CD4-positive, alpha-beta T cell (primary cell): ENCODE measurements around the gene KRTAP9-6. TPM values are rescaled to one million over a fixed set of nuclear protein-coding genes. Genes with fewer than 3 reads are reported as not detected.

Experiments
- ATAC-seq: fragments of 200-7000 bp; cut with Tn5 transposase; one replicate; pipeline ENCODE4 v1.10.0; 2022; ENCODE audit warnings: mild to moderate bottlenecking; ENCODE audit not compliant: poor library complexity
- CTCF ChIA-PET: fragments of 350-600 bp; sonication (Branson Sonifier 250); formaldehyde crosslinking; loops from one replicate; lab custom pipeline; 2021; ENCODE audit warnings: antibody characterized with exemption, inconsistent platforms; lab: Charles Lee
- POLR2A ChIA-PET: fragments of 350-600 bp; sonication (Branson Sonifier 250); formaldehyde crosslinking; loops from one replicate; lab custom pipeline; 2021; ENCODE audit warnings: antibody characterized with exemption, inconsistent platforms; lab: Charles Lee
- DNase-seq, 14 experiments: peaks; one replicate each; pipeline ENCODE4 v3.0.0-alpha.2; 2013 to 2020; ENCODE audit warnings: mixed read lengths in 2 of 14
- H3K27ac ChIP-seq, 2 donors: one replicate each; pipeline versions ENCODE4 v1.5.1 to v1.7.0; 2013; ENCODE audit warnings: low read length in 2 of 2, low read depth in 1 of 2, mild to moderate bottlenecking in 1 of 2
- H3K27me3 ChIP-seq, 2 experiments: 1 replicate in 1 of 2; 2 replicates in 1 of 2; pipeline versions ENCODE4 v1.6.1 to v1.7.0; 2013; ENCODE audit warnings: low read length in 2 of 2, control low read depth in 1 of 2, mild to moderate bottlenecking in 1 of 2, moderate library complexity in 1 of 2; ENCODE audit not compliant: insufficient read depth in 2 of 2, control insufficient read depth in 1 of 2
- H3K36me3 ChIP-seq: one replicate; pipeline ENCODE4 v1.6.1; 2013; ENCODE audit warnings: low read length, control low read depth; ENCODE audit not compliant: insufficient read depth
- H3K4me1 ChIP-seq: one replicate; pipeline ENCODE4 v1.6.1; 2013; ENCODE audit warnings: low read length, control low read depth; ENCODE audit not compliant: insufficient read depth
- H3K4me3 ChIP-seq: one replicate; pipeline ENCODE4 v1.5.1; 2013; ENCODE audit warnings: mild to moderate bottlenecking, low read length, moderate library complexity
- H3K9me3 ChIP-seq, 2 experiments: 1 replicate in 1 of 2; 2 replicates in 1 of 2; pipeline versions ENCODE4 v1.6.1 to v1.7.0; 2013; ENCODE audit warnings: low read length in 2 of 2, mild to moderate bottlenecking in 2 of 2, control low read depth in 1 of 2, moderate library complexity in 1 of 2; ENCODE audit not compliant: control insufficient read depth in 1 of 2, insufficient read depth in 1 of 2
- H3K27ac Mint-ChIP-seq: one replicate; pipeline ENCODE4 v1.8.0; 2020; ENCODE audit warnings: mixed read lengths
- H3K27me3 Mint-ChIP-seq: one replicate; pipeline ENCODE4 v1.8.0; 2021; ENCODE audit warnings: mixed read lengths
- H3K36me3 Mint-ChIP-seq: one replicate; pipeline ENCODE4 v1.8.0; 2021; ENCODE audit warnings: low read depth, mixed read lengths
- H3K4me1 Mint-ChIP-seq: one replicate; pipeline ENCODE4 v1.8.0; 2021; ENCODE audit warnings: low read depth, mixed read lengths
- H3K4me3 Mint-ChIP-seq: one replicate; pipeline ENCODE4 v1.8.0; 2020; ENCODE audit warnings: mild to moderate bottlenecking, mixed read lengths
- H3K9me3 Mint-ChIP-seq: one replicate; pipeline ENCODE4 v1.8.0; 2020; ENCODE audit warnings: mixed read lengths
- CTCF ChIP-seq: fragments of 200-600 bp; IDR thresholded peaks from one replicate; pipeline ENCODE4 v1.8.0; 2022; ENCODE audit warnings: antibody characterized with exemption, mild to moderate bottlenecking
- intact Hi-C, 2 experiments: fragments of 100-400 bp; cut with DNase I in 1 of 2; cut with micrococcal nuclease in 1 of 2; formaldehyde crosslinking; loops; one replicate each; pipeline versions ENCODE4 v1.15.1 to v1.9.0; 2023 to 2025; cut with DNase I, micrococcal nuclease
- total RNA-seq, 174 experiments: library from RNA in 2 of 174; stranded (reverse) in 2 of 174; gene quantifications; one replicate each; pipeline ENCODE4 v1.2.3 and lab custom pipeline; 2021 to 2026

The KRTAP9-6 gene
- total RNA-seq, 2 experiments from 2014 or later, result not detected

- Histone ChIP-seq H3K27ac (no peak overlapping the region), H3K27me3 (no peaks in the 10 kb centered on the region), H3K36me3 (no peaks in the 10 kb centered on the region), H3K9me3 (no peaks in the 10 kb centered on the region), H3K4me1 (no peaks in the 10 kb centered on the region), H3K4me3 (no peak overlapping the region)
- H3K27ac Mint-ChIP-seq, result no peak overlapping the region
- intact Hi-C loops, result no loop called here
- no peak for TF ChIP-seq CTCF
- peaks cover 24% of the 10 kb centered on the region for H3K27me3 Mint-ChIP-seq
- H3K36me3 Mint-ChIP-seq, result no peaks in the 10 kb centered on the region
- DNase-seq (no peak), ATAC-seq (no peak)
- no peaks in the 10 kb centered on the region for H3K9me3 Mint-ChIP-seq
- H3K4me1 Mint-ChIP-seq, result peaks cover 14% of the 10 kb centered on the region
- ChIA-PET POLR2A (no interaction called here), CTCF (interaction anchor here (0.9 kb wide), 1 partner anchor 30 kb away, joined by 3 read pairs; no protein-coding TSS in a partner anchor)
- no peak overlapping the region for H3K4me3 Mint-ChIP-seq
These were observed 8.9 kb upstream of the KRTAP9-6 start for GRCh38 chr17:41256291-41256685.

GRCh38 chr17:41258406-41258805, 6.8 kb upstream of the KRTAP9-6 start:
- peaks cover 15% of the 10 kb centered on the region for H3K27me3 Mint-ChIP-seq
- no peaks in the 10 kb centered on the region for H3K9me3 Mint-ChIP-seq
- Histone ChIP-seq H3K36me3 (no peaks in the 10 kb centered on the region), H3K9me3 (no peaks in the 10 kb centered on the region), H3K27me3 (no peaks in the 10 kb centered on the region), H3K27ac (no peak overlapping the region), H3K4me1 (no peaks in the 10 kb centered on the region), H3K4me3 (no peak overlapping the region)
- intact Hi-C loops, result no loop called here
- no peak for ATAC-seq
- H3K4me3 Mint-ChIP-seq, result no peak overlapping the region
- CTCF ChIA-PET, result no interaction called here
- no peak overlapping the region for H3K27ac Mint-ChIP-seq
- no peaks in the 10 kb centered on the region for H3K36me3 Mint-ChIP-seq
- TF ChIP-seq CTCF, result no peak
- H3K4me1 Mint-ChIP-seq, result peaks cover 28% of the 10 kb centered on the region
- no peak for DNase-seq
- POLR2A ChIA-PET, result no interaction called here

GRCh38 chr17:41263212-41263611, 2.0 kb upstream of the KRTAP9-6 start:
- Histone ChIP-seq H3K27ac (no peak overlapping the region), H3K4me1 (no peaks in the 10 kb centered on the region), H3K9me3 (no peaks in the 10 kb centered on the region), H3K36me3 (no peaks in the 10 kb centered on the region), H3K27me3 (no peaks in the 10 kb centered on the region), H3K4me3 (no peak overlapping the region)
- Mint-ChIP-seq H3K4me1 (peaks cover 31% of the 10 kb centered on the region), H3K27ac (no peak overlapping the region), H3K27me3 (peaks cover 14% of the 10 kb centered on the region), H3K9me3 (no peaks in the 10 kb centered on the region), H3K36me3 (no peaks in the 10 kb centered on the region), H3K4me3 (no peak overlapping the region)
- CTCF ChIA-PET, result no interaction called here
- DNase-seq (no peak), ATAC-seq (no peak)
- no peak for TF ChIP-seq CTCF
- POLR2A ChIA-PET, result interaction anchor here (1.0 kb wide), 1 partner anchor 45 kb away, joined by 4 read pairs; the partner anchor contains the start of gene KRTAP16-1
- intact Hi-C loops, result no loop called here
